Keratinocyte (primary cell): Measurements from ENCODE around the gene MADCAM1. TPM values are rescaled to one million over a fixed set of nuclear protein-coding genes. Genes with fewer than 3 reads are reported as not detected.

ENCODE experiments used
- DNase-seq: peaks from one replicate; pipeline ENCODE4 v3.0.0-alpha.2; 2011; ENCODE audit warnings: low read depth, missing footprints, low spot score
- FAIRE-seq: peaks from 2 replicates; lab custom pipeline; 2011; peaks lifted over from hg19 to GRCh38; lab: Jason Lieb, UNC
- H2AFZ ChIP-seq: 2 replicates; pipeline ENCODE4 v1.6.0; 2012; ENCODE audit warnings: low read length, control low read depth, inconsistent platforms; ENCODE audit not compliant: control insufficient read depth
- H3K27ac ChIP-seq: 2 replicates; pipeline ENCODE4 v1.5.1; 2011; ENCODE audit warnings: low read length; ENCODE audit not compliant: control insufficient read depth, insufficient read depth
- H3K27me3 ChIP-seq: 3 replicates; pipeline ENCODE4 v1.6.0; 2011; ENCODE audit warnings: low read length; ENCODE audit not compliant: control insufficient read depth, insufficient read depth; ENCODE audit errors: extremely low read depth
- H3K36me3 ChIP-seq, 2 experiments: 2 replicates in 1 of 2; 3 replicates in 1 of 2; pipeline ENCODE4 v1.5.1; 2011; ENCODE audit warnings: low read length in 2 of 2, mild to moderate bottlenecking in 1 of 2; ENCODE audit not compliant: control insufficient read depth in 2 of 2, insufficient read depth in 2 of 2; ENCODE audit errors: extremely low read depth in 1 of 2
- H3K4me1 ChIP-seq: 3 replicates; pipeline ENCODE4 v1.5.1; 2011; ENCODE audit warnings: low read length; ENCODE audit not compliant: control insufficient read depth, insufficient read depth; ENCODE audit errors: extremely low read depth
- H3K4me2 ChIP-seq: 3 replicates; pipeline ENCODE4 v1.6.0; 2011; ENCODE audit warnings: low read depth, low read length; ENCODE audit not compliant: control insufficient read depth, insufficient read depth; ENCODE audit errors: extremely low read depth
- H3K4me3 ChIP-seq, 3 experiments: fragments of 200-600 bp in 1 of 3; sonication (generic) in 1 of 3; 2 replicates in 2 of 3; 3 replicates in 1 of 3; pipeline ENCODE4 v1.5.1; 2011 to 2016; ENCODE audit warnings: low read length in 3 of 3, mild to moderate bottlenecking in 3 of 3, control low read depth in 2 of 3, inconsistent platforms in 1 of 3, low read depth in 1 of 3, mixed read lengths in 1 of 3, mixed run types in 1 of 3, moderate library complexity in 1 of 3; ENCODE audit not compliant: control insufficient read depth in 2 of 3, insufficient read depth in 2 of 3; ENCODE audit errors: extremely low read depth in 1 of 3
- H3K79me2 ChIP-seq: 2 replicates; pipeline ENCODE4 v1.6.0; 2012; ENCODE audit warnings: low read length; ENCODE audit not compliant: control insufficient read depth, insufficient read depth
- H3K9ac ChIP-seq: 3 replicates; pipeline ENCODE4 v1.6.0; 2011; ENCODE audit warnings: low read length; ENCODE audit not compliant: control insufficient read depth, insufficient read depth; ENCODE audit errors: extremely low read depth
- H3K9me1 ChIP-seq: 3 replicates; pipeline ENCODE4 v1.6.0; 2011; ENCODE audit warnings: low read length; ENCODE audit not compliant: control insufficient read depth, insufficient read depth; ENCODE audit errors: extremely low read depth
- H3K9me3 ChIP-seq: 2 replicates; pipeline ENCODE4 v1.5.1; 2012; ENCODE audit warnings: low read depth, low read length; ENCODE audit not compliant: control insufficient read depth
- H4K20me1 ChIP-seq: 3 replicates; pipeline ENCODE4 v1.6.0; 2011; ENCODE audit warnings: low read length; ENCODE audit not compliant: control insufficient read depth, insufficient read depth; ENCODE audit errors: extremely low read depth
- CTCF ChIP-seq, 3 experiments: IDR thresholded peaks in 1 of 3; conservative IDR thresholded peaks in 1 of 3; optimal IDR thresholded peaks in 1 of 3; 2 replicates in 2 of 3; 3 replicates in 1 of 3; pipeline versions ENCODE3 to v1.5.1; 2011; ENCODE audit warnings: low read length in 3 of 3, mild to moderate bottlenecking in 3 of 3, moderate library complexity in 2 of 3, control low read depth in 1 of 3, inconsistent platforms in 1 of 3; ENCODE audit not compliant: insufficient read depth in 2 of 3; ENCODE audit errors: extremely low read depth in 1 of 3
- EZH2 ChIP-seq: IDR thresholded peaks from one replicate; pipeline ENCODE4 v1.6.1; 2012; ENCODE audit warnings: inconsistent platforms, mild to moderate bottlenecking, low read length, moderate library complexity
- dilution Hi-C: fragments of 300-500 bp; cut with MboI; formaldehyde crosslinking; loops from one replicate; pipeline ENCODE4 v1.7.0; 2020; ENCODE audit warnings: low sequenced_read_pairs; ENCODE audit not compliant: extremely low pct_ligation_motif_present
- polyA plus RNA-seq, 5 experiments: library from polyadenylated mRNA; depleted of rRNA in 3 of 5; stranded (reverse) in 3 of 5; stranded (forward) in 1 of 5; unstranded in 1 of 5; fragments of >200 nt; gene quantifications; 1 replicate in 1 of 5; 2 replicates in 3 of 5; 3 replicates in 1 of 5; pipeline versions ENCODE4 v1.2.1 to v1.2.3, GENCODE V29; 2011 to 2012; ENCODE audit warnings: missing spikeins in 2 of 5, low read depth in 1 of 5, low replicate concordance in 1 of 5

MADCAM1 gene
- polyA plus RNA-seq, 1 donor (not counting 4 experiments of a cell fraction or from before 2014, with no cell fraction given), result 0.05 TPM

- Histone ChIP-seq H3K9ac (no peak overlapping the region), H3K4me3 (no peak overlapping the region), H3K9me1 (no peaks in the 10 kb centered on the region), H3K4me1 (no peaks in the 10 kb centered on the region), H3K4me2 (no peak overlapping the region), H2AFZ (no peak overlapping the region), H4K20me1 (no peaks in the 10 kb centered on the region), H3K27me3 (no peaks in the 10 kb centered on the region), H3K36me3 (no peaks in the 10 kb centered on the region), H3K79me2 (no peaks in the 10 kb centered on the region), H3K27ac (no peak overlapping the region), H3K9me3 (peaks cover 2% of the 10 kb centered on the region)
- no peak for DNase-seq
- dilution Hi-C loops, result no loop called here
- FAIRE-seq, result no peak
- TF ChIP-seq EZH2, result no peak
- no peak for TF ChIP-seq CTCF (optimal IDR thresholded peaks at IDR 0.05 in 1 of 3, IDR thresholded peaks at IDR 0.05 in 1 of 3, conservative IDR thresholded peaks at IDR 0.05 in 1 of 3; ENCODE audit: extremely low read depth in 1 of 3, insufficient read depth in 2 of 3, low read length in 3 of 3)
These were observed 17.9 kb upstream of the MADCAM1 start for GRCh38 chr19:478236-478903.

- Histone ChIP-seq H2AFZ (no peak overlapping the region), H3K79me2 (no peaks in the 10 kb centered on the region), H3K4me1 (no peaks in the 10 kb centered on the region), H3K4me3 (no peak overlapping the region), H3K27ac (no peak overlapping the region), H3K9me3 (peaks cover 2% of the 10 kb centered on the region), H3K9me1 (no peaks in the 10 kb centered on the region), H4K20me1 (no peaks in the 10 kb centered on the region), H3K36me3 (no peaks in the 10 kb centered on the region), H3K4me2 (no peak overlapping the region), H3K27me3 (no peaks in the 10 kb centered on the region), H3K9ac (no peak overlapping the region)
- no peak for DNase-seq
- dilution Hi-C loops, result no loop called here
- FAIRE-seq, result no peak
- TF ChIP-seq EZH2, result no peak
- TF ChIP-seq CTCF (optimal IDR thresholded peaks at IDR 0.05 in 1 of 3, IDR thresholded peaks at IDR 0.05 in 1 of 3, conservative IDR thresholded peaks at IDR 0.05 in 1 of 3; ENCODE audit: extremely low read depth in 1 of 3, insufficient read depth in 2 of 3, low read length in 3 of 3), result no peak
These were observed 17.3 kb upstream of the MADCAM1 start for GRCh38 chr19:478976-479375.
